Measurements from ENCODE around the gene NDUFS7. TPM values are rescaled to one million over a fixed set of nuclear protein-coding genes. Genes with fewer than 3 reads are reported as not detected.

Gene NDUFS7
- total and polyA plus RNA-seq, 7 donors = 99.4 to 262 (median 156) TPM

DNA sequence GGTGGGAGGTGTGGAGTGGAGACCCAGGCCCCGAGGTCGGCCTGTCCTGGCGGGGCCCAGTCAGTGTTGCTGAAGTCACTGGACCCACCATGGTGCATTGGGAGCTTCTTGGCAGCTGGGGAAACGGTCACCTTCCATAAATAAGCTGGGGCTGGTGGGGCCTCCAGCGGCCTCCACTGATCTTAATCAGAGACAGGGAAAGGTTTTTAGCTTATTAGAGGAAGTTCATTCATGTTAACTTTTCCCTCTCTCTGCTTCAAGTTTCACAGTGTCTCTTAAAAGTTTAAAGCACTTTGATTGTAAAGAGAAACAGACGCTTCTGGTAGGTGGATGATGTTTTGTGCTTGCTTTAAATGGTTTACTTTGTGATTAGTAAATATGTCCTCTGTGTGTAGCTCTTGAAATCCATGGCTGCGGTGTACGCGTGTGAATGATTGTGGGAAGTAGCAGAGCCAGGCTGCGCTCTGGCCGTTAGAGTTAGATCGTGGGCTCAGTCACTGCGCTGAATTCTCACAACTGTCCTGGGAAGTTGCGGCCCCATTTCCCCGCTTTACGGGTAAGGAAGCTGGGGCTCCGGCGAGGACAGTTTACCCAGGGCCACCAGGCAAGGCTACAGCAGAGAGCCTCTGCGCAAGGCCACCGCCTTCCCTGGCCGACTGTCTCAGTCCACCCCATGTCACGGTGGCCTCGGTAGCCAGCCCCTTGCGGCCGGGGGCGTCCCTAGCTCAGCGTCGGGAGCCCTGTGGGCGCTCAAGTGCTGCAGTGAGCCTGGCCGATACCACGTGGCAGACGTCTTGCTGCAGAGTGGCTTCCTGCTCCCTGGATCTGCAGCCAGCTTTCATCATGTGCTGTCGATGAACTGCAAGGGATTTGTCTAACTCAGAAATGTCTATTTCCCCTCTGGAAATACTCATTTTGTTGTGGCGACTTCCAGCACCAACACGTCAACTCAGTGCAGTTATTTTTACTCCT lies 16.5 kb upstream of the NDUFS7 start:
- Histone ChIP-seq H3K9me3 (no peaks in the 10 kb centered on the region), H3K4me3 (no peak overlapping the region), H3K27ac (no peak overlapping the region), H3K36me3 (peaks cover 39 to 90% (median 59%) of the 10 kb centered on the region in 4 donors), H3K27me3 (no peaks in the 10 kb centered on the region), H3K4me1 (peaks cover 0 to 13% (median 4%) of the 10 kb centered on the region in 4 donors)
- WGBS, 2 donors = 83 to 89% methylated on average over 35 of the region's 35 CpGs
- intact Hi-C loops (cut with DNase I) = no loop called here
- DNase-seq = no peak
- TF ChIP-seq POLR2A (IDR thresholded peaks at IDR 0.05) = no peak
- TF ChIP-seq EP300 (IDR thresholded peaks at IDR 0.05) = no peak
- TF ChIP-seq POLR2AphosphoS5 (IDR thresholded peaks at IDR 0.05) = no peak
- TF ChIP-seq CTCF (IDR thresholded peaks at IDR 0.05) = no peak

DNA sequence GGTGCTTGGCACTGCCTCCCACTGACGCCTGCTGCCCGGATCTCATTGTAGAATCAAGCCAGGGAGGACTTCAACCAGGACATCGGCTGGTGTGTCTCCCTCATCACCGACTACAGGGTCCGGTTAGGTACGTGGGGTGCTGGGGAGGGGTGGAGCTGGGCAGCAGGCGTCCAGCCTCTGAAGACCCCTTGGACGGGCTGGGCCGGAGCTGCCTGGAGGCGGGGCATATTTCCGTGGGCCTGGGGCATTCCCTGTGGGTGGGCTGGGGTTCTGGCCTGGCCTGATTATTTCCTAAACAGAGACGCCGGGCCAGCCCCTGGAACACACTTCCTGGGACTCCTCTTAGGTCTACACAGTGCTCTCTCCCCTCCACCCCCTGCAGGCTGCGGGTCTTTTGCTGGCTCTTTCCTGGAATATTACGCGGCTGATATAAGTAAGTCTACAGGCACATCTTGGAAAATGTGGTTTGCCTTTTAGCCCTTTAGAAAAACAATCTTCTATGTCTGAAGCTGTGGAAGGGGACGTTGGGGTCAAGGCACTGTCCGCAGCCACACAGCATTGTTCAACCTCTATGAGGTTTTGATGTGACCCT lies 14.4 kb upstream of the NDUFS7 start:
- intact Hi-C loops (cut with DNase I) = no loop called here
- Histone ChIP-seq H3K9me3 (no peaks in the 10 kb centered on the region), H3K27me3 (no peaks in the 10 kb centered on the region), H3K4me3 (no peak overlapping the region), H3K27ac (no peak overlapping the region), H3K36me3 (peaks cover 34 to 93% (median 51%) of the 10 kb centered on the region in 4 donors), H3K4me1 (peaks cover 0 to 12% (median 10%) of the 10 kb centered on the region in 4 donors)
- TF ChIP-seq POLR2AphosphoS5 (IDR thresholded peaks at IDR 0.05) (no peak), EP300 (IDR thresholded peaks at IDR 0.05) (no peak), CTCF (IDR thresholded peaks at IDR 0.05) (no peak), POLR2A (IDR thresholded peaks at IDR 0.05) (no peak)
- WGBS, 2 donors = 95 to 97% methylated on average over 18 of the region's 18 CpGs
- no peak for DNase-seq

DNA sequence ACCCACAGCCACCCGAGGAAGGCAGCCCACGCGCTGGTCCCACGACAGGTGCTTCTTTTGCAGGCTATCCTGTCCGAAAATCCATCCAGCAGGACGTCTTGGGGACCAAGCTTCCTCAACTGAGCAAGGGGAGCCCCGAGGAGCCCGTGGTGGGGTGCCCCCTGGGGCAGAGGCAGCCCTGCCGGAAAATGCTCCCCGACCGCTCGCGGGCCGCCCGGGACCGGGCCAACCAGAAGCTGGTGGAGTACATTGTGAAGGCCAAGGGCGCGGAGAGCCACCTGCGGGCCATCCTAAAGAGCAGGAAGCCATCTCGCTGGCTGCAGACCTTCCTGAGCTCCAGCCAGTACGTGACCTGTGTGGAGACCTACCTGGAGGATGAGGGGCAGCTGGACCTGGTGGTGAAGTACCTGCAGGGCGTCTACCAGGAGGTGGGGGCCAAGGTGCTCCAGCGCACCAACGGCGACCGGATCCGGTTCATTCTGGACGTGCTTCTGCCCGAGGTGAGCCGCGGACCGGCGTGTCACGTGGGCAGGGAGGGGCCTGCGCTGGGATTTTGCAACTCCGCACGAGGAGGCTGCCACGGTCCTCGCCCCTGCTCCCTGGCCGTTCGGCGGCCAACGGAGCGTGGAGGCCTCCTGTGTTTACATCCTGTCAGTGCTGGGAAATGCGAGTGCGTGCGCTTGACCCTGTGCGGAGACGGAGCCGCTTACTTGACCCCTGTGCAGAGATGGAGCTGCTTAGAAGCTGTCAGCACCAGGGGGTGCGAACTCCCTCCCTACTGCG lies 12.9 kb upstream of the NDUFS7 start:
- DNase-seq = no peak
- H3K27ac ChIP-seq = no peak overlapping the region
- H3K4me3 ChIP-seq = no peak overlapping the region
- 93 to 95% methylated on average over 52 of the region's 52 CpGs for WGBS, 2 donors
- H3K9me3 ChIP-seq = no peaks in the 10 kb centered on the region
- peaks cover 34 to 82% (median 50%) of the 10 kb centered on the region in 4 donors for H3K36me3 ChIP-seq
- H3K27me3 ChIP-seq = no peaks in the 10 kb centered on the region
- intact Hi-C loops (cut with DNase I) = no loop called here
- no peak for TF ChIP-seq POLR2AphosphoS5 (IDR thresholded peaks at IDR 0.05)
- no peak for TF ChIP-seq POLR2A (IDR thresholded peaks at IDR 0.05)
- no peak for TF ChIP-seq CTCF (IDR thresholded peaks at IDR 0.05)
- no peak for TF ChIP-seq EP300 (IDR thresholded peaks at IDR 0.05)
- peaks cover 0 to 12% (median 10%) of the 10 kb centered on the region in 4 donors for H3K4me1 ChIP-seq

GRCh38 chr19:1373042-1373533 lies 10.6 kb upstream of the NDUFS7 start:
- H3K4me1 ChIP-seq = peaks cover 0 to 12% (median 10%) of the 10 kb centered on the region in 4 donors
- peaks cover 18 to 77% (median 42%) of the 10 kb centered on the region in 4 donors for H3K36me3 ChIP-seq
- WGBS, 2 donors = 90% methylated on average over 20 of the region's 20 CpGs
- intact Hi-C loops (cut with DNase I) = no loop called here
- no peak for DNase-seq
- TF ChIP-seq POLR2AphosphoS5 (IDR thresholded peaks at IDR 0.05) (no peak), CTCF (IDR thresholded peaks at IDR 0.05) (no peak), POLR2A (IDR thresholded peaks at IDR 0.05) (no peak), EP300 (IDR thresholded peaks at IDR 0.05) (no peak)
- no peak overlapping the region for H3K4me3 ChIP-seq
- peak overlapping the region; percentile 49 to 77 (median 69) for H3K27ac ChIP-seq
- H3K9me3 ChIP-seq = no peaks in the 10 kb centered on the region
- no peaks in the 10 kb centered on the region for H3K27me3 ChIP-seq

Data from sigmoid colon (tissue), 7 donors.